WERI-Rb-1 (cell line): ENCODE data around the gene AQR.

Experiments used
- DNase-seq: peaks from one replicate; pipeline ENCODE4 v3.0.0-alpha.2; 2020
- H3K27ac ChIP-seq: fragments of 250-450 bp; sonication (Bioruptor Pico); 2 replicates; pipeline ENCODE4 v1.5.1; 2020; ENCODE audit warnings: mild to moderate bottlenecking, moderate library complexity
- H3K27me3 ChIP-seq: fragments of 250-450 bp; sonication (Bioruptor Pico); 2 replicates; pipeline ENCODE4 v1.5.1; 2021; ENCODE audit warnings: mild to moderate bottlenecking, low read depth, moderate library complexity; ENCODE audit not compliant: insufficient read depth, severe bottlenecking
- H3K36me3 ChIP-seq: fragments of 250-450 bp; sonication (Bioruptor Pico); 2 replicates; pipeline ENCODE4 v1.5.1; 2020; ENCODE audit warnings: mild to moderate bottlenecking, moderate library complexity
- H3K4me3 ChIP-seq: 2 replicates; pipeline ENCODE4 v1.5.1; 2011; ENCODE audit warnings: low read depth, mild to moderate bottlenecking, control low read depth, low read length
- H3K9me3 ChIP-seq: fragments of 250-450 bp; sonication (Bioruptor Pico); 2 replicates; pipeline ENCODE4 v1.5.1; 2021; ENCODE audit warnings: mild to moderate bottlenecking, moderate library complexity; ENCODE audit not compliant: severe bottlenecking
- TF ChIP-seq, protein P1 (sequence below): IDR thresholded peaks from 2 replicates; pipeline ENCODE4 v1.5.1; 2011; ENCODE audit warnings: low read depth, mild to moderate bottlenecking, control low read depth, inconsistent platforms, low read length

The AQR gene

DNA sequence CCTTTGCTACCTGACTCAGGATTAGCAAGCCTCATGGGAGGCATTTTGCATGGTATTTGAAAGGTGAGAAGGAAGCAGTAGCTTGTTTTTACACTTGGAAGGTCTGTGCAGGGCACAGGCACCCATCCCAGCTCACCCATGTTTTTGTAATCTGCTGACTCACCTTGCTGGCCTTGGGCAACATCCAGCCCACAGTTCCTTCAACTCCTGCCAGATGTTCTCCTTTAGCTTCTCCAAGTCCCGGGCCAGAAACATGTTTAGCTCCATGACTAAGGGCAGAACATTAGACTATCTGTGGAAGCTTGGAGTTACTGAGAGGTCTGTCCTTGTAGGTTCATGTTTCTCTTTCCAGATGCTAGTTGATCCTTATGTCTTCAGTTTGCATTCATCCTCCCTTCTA, 31.0 kb upstream of the AQR start:
- DNase-seq, result no peak
- H3K27ac ChIP-seq, result no peak overlapping the region
- no peaks in the 10 kb centered on the region for H3K27me3 ChIP-seq
- H3K36me3 ChIP-seq, result no peaks in the 10 kb centered on the region
- no peaks in the 10 kb centered on the region for H3K9me3 ChIP-seq
- TF ChIP-seq, protein P1, sequence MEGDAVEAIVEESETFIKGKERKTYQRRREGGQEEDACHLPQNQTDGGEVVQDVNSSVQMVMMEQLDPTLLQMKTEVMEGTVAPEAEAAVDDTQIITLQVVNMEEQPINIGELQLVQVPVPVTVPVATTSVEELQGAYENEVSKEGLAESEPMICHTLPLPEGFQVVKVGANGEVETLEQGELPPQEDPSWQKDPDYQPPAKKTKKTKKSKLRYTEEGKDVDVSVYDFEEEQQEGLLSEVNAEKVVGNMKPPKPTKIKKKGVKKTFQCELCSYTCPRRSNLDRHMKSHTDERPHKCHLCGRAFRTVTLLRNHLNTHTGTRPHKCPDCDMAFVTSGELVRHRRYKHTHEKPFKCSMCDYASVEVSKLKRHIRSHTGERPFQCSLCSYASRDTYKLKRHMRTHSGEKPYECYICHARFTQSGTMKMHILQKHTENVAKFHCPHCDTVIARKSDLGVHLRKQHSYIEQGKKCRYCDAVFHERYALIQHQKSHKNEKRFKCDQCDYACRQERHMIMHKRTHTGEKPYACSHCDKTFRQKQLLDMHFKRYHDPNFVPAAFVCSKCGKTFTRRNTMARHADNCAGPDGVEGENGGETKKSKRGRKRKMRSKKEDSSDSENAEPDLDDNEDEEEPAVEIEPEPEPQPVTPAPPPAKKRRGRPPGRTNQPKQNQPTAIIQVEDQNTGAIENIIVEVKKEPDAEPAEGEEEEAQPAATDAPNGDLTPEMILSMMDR, result no peak
- no peak overlapping the region for H3K4me3 ChIP-seq

DNA sequence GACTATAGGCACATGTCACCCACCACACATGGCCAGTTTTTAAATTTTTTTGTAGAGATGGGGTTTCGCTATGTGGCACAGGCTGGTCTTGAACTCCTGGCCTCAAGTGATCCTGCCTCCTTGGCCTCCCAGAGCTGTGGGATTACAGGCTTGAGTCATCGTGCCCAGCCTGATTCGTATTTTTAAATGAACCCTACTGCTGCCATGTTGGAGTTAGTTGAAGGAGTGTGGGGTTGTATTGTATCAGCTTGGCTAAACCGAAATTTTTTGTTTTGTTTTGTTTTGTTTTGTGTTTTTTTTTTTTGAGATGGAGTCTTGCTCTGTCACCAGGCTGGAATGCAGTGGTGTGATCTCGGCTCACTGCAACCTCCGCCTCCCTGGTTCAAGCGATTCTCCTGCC, 30.4 kb upstream of the AQR start:
- H3K36me3 ChIP-seq, result no peaks in the 10 kb centered on the region
- TF ChIP-seq, protein P1, result no peak
- DNase-seq, result no peak
- H3K9me3 ChIP-seq, result no peaks in the 10 kb centered on the region
- H3K4me3 ChIP-seq, result no peak overlapping the region
- H3K27ac ChIP-seq, result no peak overlapping the region
- H3K27me3 ChIP-seq, result no peaks in the 10 kb centered on the region

DNA sequence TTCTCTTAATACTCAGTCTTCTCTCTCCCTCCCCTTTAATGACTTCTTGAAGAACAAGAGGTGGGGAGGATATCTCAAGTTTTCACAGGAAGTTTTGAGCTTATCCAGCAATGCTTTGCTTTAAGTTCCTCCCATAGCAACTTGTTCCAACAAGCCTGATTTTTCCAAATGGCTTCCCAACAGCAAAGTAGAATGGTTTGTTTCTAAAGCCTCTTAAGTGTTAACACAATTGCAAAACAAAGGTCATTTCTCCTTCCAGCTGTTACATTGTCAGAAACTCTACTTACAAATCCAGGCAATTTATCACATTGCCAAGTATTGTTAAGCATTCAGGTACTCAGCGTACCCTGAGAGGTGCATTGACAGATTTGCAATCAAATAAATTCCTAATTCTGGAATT, 25.4 kb upstream of the AQR start:
- no peaks in the 10 kb centered on the region for H3K27me3 ChIP-seq
- H3K27ac ChIP-seq, result peak overlapping the region; percentile 4; the same call in 1 of the 2 replicates
- no peaks in the 10 kb centered on the region for H3K36me3 ChIP-seq
- TF ChIP-seq, protein P1, result no peak
- H3K4me3 ChIP-seq, result no peak overlapping the region
- no peaks in the 10 kb centered on the region for H3K9me3 ChIP-seq
- no peak for DNase-seq

DNA sequence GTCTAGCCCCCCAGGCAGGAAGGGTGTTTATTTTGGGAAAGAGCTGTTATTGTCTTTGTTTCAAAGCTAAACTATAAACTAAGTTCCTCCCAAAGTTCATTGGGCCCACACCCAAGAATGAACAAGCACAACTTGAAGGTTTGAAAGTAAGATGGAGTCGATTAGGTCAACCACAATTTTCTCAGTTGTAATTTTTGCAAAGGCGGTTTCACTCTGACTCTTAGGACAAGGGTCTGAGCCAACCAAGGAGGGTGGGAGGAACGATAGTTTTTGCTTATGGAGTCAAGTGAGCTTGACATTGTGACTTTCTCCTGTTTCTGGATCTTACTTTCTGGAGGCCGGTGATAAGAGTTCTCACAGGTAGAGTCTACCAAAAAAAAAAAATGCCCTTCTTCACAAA, 24.3 kb upstream of the AQR start:
- no peaks in the 10 kb centered on the region for H3K27me3 ChIP-seq
- no peaks in the 10 kb centered on the region for H3K36me3 ChIP-seq
- no peak overlapping the region for H3K27ac ChIP-seq
- no peak overlapping the region for H3K4me3 ChIP-seq
- no peak for DNase-seq
- TF ChIP-seq, protein P1, result no peak
- no peaks in the 10 kb centered on the region for H3K9me3 ChIP-seq

DNA sequence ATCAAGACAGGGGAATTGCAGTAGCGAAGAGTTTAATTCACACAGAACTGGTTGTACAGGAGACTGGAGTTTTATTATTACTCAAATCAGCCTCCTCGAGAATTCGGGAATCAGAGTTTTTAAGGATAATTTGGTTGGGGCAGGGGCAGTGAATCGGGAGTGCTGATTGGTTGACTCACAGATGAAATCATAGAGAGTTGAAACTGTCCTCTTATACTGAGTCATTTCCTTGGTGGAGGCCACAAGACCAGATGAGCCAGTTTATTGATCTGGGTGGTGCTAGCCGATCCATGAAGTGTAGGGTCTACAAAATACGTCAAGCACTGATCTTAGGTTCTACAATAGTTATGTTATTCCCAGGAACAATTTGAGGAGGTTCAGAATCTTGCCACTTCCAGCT, 23.9 kb upstream of the AQR start:
- H3K27ac ChIP-seq, result no peak overlapping the region
- no peaks in the 10 kb centered on the region for H3K9me3 ChIP-seq
- H3K36me3 ChIP-seq, result no peaks in the 10 kb centered on the region
- TF ChIP-seq, protein P1, result no peak
- no peak for DNase-seq
- no peak overlapping the region for H3K4me3 ChIP-seq
- no peaks in the 10 kb centered on the region for H3K27me3 ChIP-seq
